IMR-90 (cell line): ENCODE results near the gene MFN2. TPM values are rescaled to one million over a fixed set of nuclear protein-coding genes. Genes with fewer than 3 reads are reported as not detected.

Source experiments
- ATAC-seq: fragments of 200-7000 bp; cut with Tn5 transposase; 2 replicates; pipeline ENCODE4 v1.9.1; 2020; ENCODE audit warnings: low read depth, mild to moderate bottlenecking, moderate library complexity
- BruUV-seq: library from RNA; stranded (reverse); fragments of 400-500 nt; replicated peaks from 2 replicates; lab custom pipeline; 2021; lab: Mats Ljungman, UMichigan
- CTCF ChIA-PET: fragments of 300-600 bp; formaldehyde crosslinking; extraction: SDS; loops from one replicate; lab custom pipeline; 2021; ENCODE audit warnings: antibody characterized with exemption; lab: Yijun Ruan, JAX
- POLR2A ChIA-PET: fragments of 300-600 bp; sonication (Branson Sonifier 250); formaldehyde crosslinking; loops from one replicate; lab custom pipeline; 2022; ENCODE audit warnings: antibody characterized with exemption; ENCODE audit not compliant: unreplicated experiment; lab: Charles Lee
- DNase-seq: peaks from one replicate; pipeline ENCODE4 v3.0.0; 2013
- H2AFZ ChIP-seq: replicated peaks from 2 replicates; pipeline ENCODE3; 2013; ENCODE audit warnings: low read length, mild to moderate bottlenecking; ENCODE audit not compliant: poor library complexity
- H2AK5ac ChIP-seq: 2 replicates; pipeline ENCODE4 v1.6.1; 2013; ENCODE audit warnings: low read depth, low read length, inconsistent platforms
- H2AK9ac ChIP-seq: replicated peaks from 2 replicates; pipeline ENCODE3; 2013; ENCODE audit warnings: mild to moderate bottlenecking, low read depth, low read length, moderate library complexity; ENCODE audit not compliant: poor library complexity
- H2BK120ac ChIP-seq: 2 replicates; pipeline ENCODE4 v1.6.1; 2013; ENCODE audit warnings: low read depth, low read length, inconsistent platforms
- H2BK15ac ChIP-seq: 3 replicates; pipeline ENCODE4 v1.6.1; 2013; ENCODE audit warnings: low read depth, low read length, inconsistent platforms
- H2BK20ac ChIP-seq: 2 replicates; pipeline ENCODE4 v1.6.1; 2013; ENCODE audit warnings: low read depth, mild to moderate bottlenecking, inconsistent platforms, low read length, moderate library complexity
- H2BK5ac ChIP-seq: 2 replicates; pipeline ENCODE4 v1.6.1; 2013; ENCODE audit warnings: mild to moderate bottlenecking, low read depth, low read length, inconsistent platforms; ENCODE audit not compliant: poor library complexity, severe bottlenecking
- H3K14ac ChIP-seq: replicated peaks from 2 replicates; pipeline ENCODE4 v1.6.1; 2013; ENCODE audit warnings: low read depth, low read length, inconsistent platforms
- H3K18ac ChIP-seq: 2 replicates; pipeline ENCODE4 v1.6.1; 2013; ENCODE audit warnings: low read depth, low read length, control low read depth
- H3K23ac ChIP-seq: 2 replicates; pipeline ENCODE4 v1.6.1; 2013; ENCODE audit warnings: low read depth, low read length, inconsistent platforms
- H3K27ac ChIP-seq: 2 replicates; pipeline ENCODE4 v1.5.1; 2013; ENCODE audit warnings: mild to moderate bottlenecking, control low read depth, low read length; ENCODE audit not compliant: insufficient read depth
- H3K27me3 ChIP-seq: 2 replicates; pipeline ENCODE4 v1.6.1; 2013; ENCODE audit warnings: low read length; ENCODE audit not compliant: control insufficient read depth, insufficient read depth
- H3K36me3 ChIP-seq: 2 replicates; pipeline ENCODE4 v1.6.1; 2013; ENCODE audit warnings: low read length, mixed read lengths; ENCODE audit not compliant: control insufficient read depth, insufficient read depth
- H3K4ac ChIP-seq: 2 replicates; pipeline ENCODE4 v1.6.1; 2013; ENCODE audit warnings: low read depth, low read length, inconsistent platforms
- H3K4me1 ChIP-seq: 2 replicates; pipeline ENCODE4 v1.6.1; 2013; ENCODE audit warnings: low read length, mixed read lengths; ENCODE audit not compliant: control insufficient read depth, insufficient read depth
- H3K4me2 ChIP-seq: 2 replicates; pipeline ENCODE4 v1.6.1; 2013; ENCODE audit warnings: low read depth, mild to moderate bottlenecking, control low read depth, low read length, moderate library complexity
- H3K4me3 ChIP-seq: 2 replicates; pipeline ENCODE4 v1.5.1; 2013; ENCODE audit warnings: low read depth, mild to moderate bottlenecking, control low read depth, low read length, moderate library complexity; ENCODE audit not compliant: insufficient read depth
- H3K56ac ChIP-seq: 2 replicates; pipeline ENCODE4 v1.6.1; 2013; ENCODE audit warnings: low read length, inconsistent platforms; ENCODE audit not compliant: insufficient read depth; ENCODE audit errors: extremely low read depth
- H3K79me1 ChIP-seq, 2 experiments: 2 replicates each; pipeline ENCODE4 v1.6.1; 2013; ENCODE audit warnings: low read length in 2 of 2, inconsistent platforms in 1 of 2, low read depth in 1 of 2
- H3K9ac ChIP-seq: 2 replicates; pipeline ENCODE4 v1.6.1; 2013; ENCODE audit warnings: low read depth, low read length, control low read depth
- H3K9me1 ChIP-seq: 2 replicates; pipeline ENCODE4 v1.6.1; 2013; ENCODE audit warnings: low read length, inconsistent platforms; ENCODE audit not compliant: insufficient read depth
- H3K9me3 ChIP-seq: 2 replicates; pipeline ENCODE4 v1.6.1; 2013; ENCODE audit warnings: low read length; ENCODE audit not compliant: control insufficient read depth, insufficient read depth
- H4K20me1 ChIP-seq: 2 replicates; pipeline ENCODE4 v1.6.1; 2013; ENCODE audit warnings: low read length, inconsistent platforms; ENCODE audit not compliant: insufficient read depth
- H4K5ac ChIP-seq: 2 replicates; pipeline ENCODE4 v1.6.1; 2013; ENCODE audit warnings: mild to moderate bottlenecking, low read depth, low read length, control low read depth
- H4K8ac ChIP-seq, 2 experiments: 2 replicates each; pipeline ENCODE4 v1.6.1; 2013; ENCODE audit warnings: low read depth in 2 of 2, low read length in 2 of 2, control low read depth in 1 of 2, inconsistent platforms in 1 of 2
- H4K91ac ChIP-seq: 2 replicates; pipeline ENCODE4 v1.6.1; 2013; ENCODE audit warnings: low read depth, low read length, inconsistent platforms; ENCODE audit not compliant: insufficient read depth
- BHLHE40 ChIP-seq: fragments of 150-350 bp; IDR thresholded peaks from 2 replicates; pipeline ENCODE4 v1.6.1; 2016; ENCODE audit warnings: mild to moderate bottlenecking, low read depth, low read length
- NFE2L2 ChIP-seq: fragments of 150-350 bp; IDR thresholded peaks from 2 replicates; pipeline ENCODE4 v1.6.1; 2016; ENCODE audit warnings: low read depth, mild to moderate bottlenecking, low read length
- RFX5 ChIP-seq: IDR thresholded peaks from 2 replicates; pipeline ENCODE4 v1.8.0; 2012; ENCODE audit warnings: low read depth, mild to moderate bottlenecking, low read length, moderate library complexity
- WGBS, 2 experiments: methylation state at CpG; one replicate each; pipeline versions ENCODE4 v1.1.5 to v1.1.7; 2013; ENCODE audit warnings: missing lambda C conversion rate in 2 of 2; ENCODE audit not compliant: insufficient read length in 1 of 2; ENCODE audit errors: extremely low coverage in 2 of 2; 5-methylcytosine and 5-hydroxymethylcytosine counted together
- dilution Hi-C: fragments of 300-500 bp; cut with HindIII; formaldehyde crosslinking; loops from one replicate; pipeline ENCODE4 v1.14.3; 2018; ENCODE audit warnings: low sequenced_read_pairs; ENCODE audit not compliant: unreplicated experiment
- in situ Hi-C: fragments of 300-500 bp; cut with MboI; formaldehyde crosslinking; loops from 3 replicates; pipeline ENCODE4 v1.14.3; 2019; ENCODE audit warnings: low sequenced_read_pairs, inconsistent platforms, mixed read lengths
- intact Hi-C: fragments of 100-400 bp; cut with micrococcal nuclease; formaldehyde crosslinking; loops from 2 replicates; pipeline ENCODE4 v1.10.0; 2022
- polyA plus RNA-seq, 3 experiments: library from polyadenylated mRNA; depleted of rRNA; stranded (reverse); fragments of >200 nt; gene quantifications; 2 replicates each; pipeline ENCODE4 v1.2.3, GENCODE V29; 2012; ENCODE audit warnings: low replicate concordance in 1 of 3
- total RNA-seq: library from RNA; depleted of rRNA; stranded (reverse); fragments of >200 nt; gene quantifications from 2 replicates; pipeline ENCODE4 v1.2.3, GENCODE V29; 2012

MFN2 gene
- total and polyA plus RNA-seq, 2 of the 4 experiments (the other 2 are of a cell fraction), result 52.8 to 84.2 TPM

- Histone ChIP-seq H3K23ac (no peak overlapping the region), H3K79me1 (peaks cover 0 to 9% of the 10 kb centered on the region in 2 experiments; a peak in 3 of 4 replicates), H3K27ac (no peak overlapping the region), H3K4me3 (no peak overlapping the region), H3K14ac (no peak overlapping the region), H2BK15ac (no peak overlapping the region), H3K27me3 (no peaks in the 10 kb centered on the region), H4K8ac (no peak overlapping the region), H3K18ac (no peak overlapping the region), H3K9me1 (no peaks in the 10 kb centered on the region; the same call in 1 of the 2 replicates), H2BK5ac (no peak overlapping the region), H3K4me1 (peaks cover 2% of the 10 kb centered on the region; the same call in 1 of the 2 replicates), H2BK120ac (no peak overlapping the region), H3K4me2 (no peak overlapping the region), H3K9me3 (no peaks in the 10 kb centered on the region), H3K9ac (no peak overlapping the region), H3K36me3 (peaks cover 24% of the 10 kb centered on the region), H4K91ac (no peak overlapping the region), H2AFZ (no peak overlapping the region), H4K5ac (no peak overlapping the region), H3K56ac (no peak overlapping the region), H4K20me1 (no peaks in the 10 kb centered on the region), H2AK9ac (no peak overlapping the region), H3K4ac (no peak overlapping the region), H2AK5ac (no peak overlapping the region), H2BK20ac (no peak overlapping the region)
- POLR2A ChIA-PET, result no interaction called here
- no peak for DNase-seq
- ATAC-seq, result no peak
- dilution Hi-C loops (no loop called here), in situ Hi-C loops (no loop called here), intact Hi-C loops (loop anchor here (5.0 kb wide), 1 partner anchor 192 kb away; no protein-coding TSS in a partner anchor)
- CTCF ChIA-PET, result no interaction called here
- BruUV-seq, result no TSS peak
- 83% methylated on average over 1 of the region's 9 CpGs; no CpG with 5 or more reads in 1 of the 2 experiments for WGBS, 2 experiments
- no peak for TF ChIP-seq NFE2L2
- TF ChIP-seq BHLHE40, result no peak
- no peak for TF ChIP-seq RFX5
These were observed 35.3 kb downstream of the MFN2 start for GRCh38 chr1:12015499-12015898.
